Measurements from ENCODE around the gene RASSF9. TPM values are rescaled to one million over a fixed set of nuclear protein-coding genes. Genes with fewer than 3 reads are reported as not detected.

Gene RASSF9
- total RNA-seq, 3 donors from 2014 or later, result 2.2 to 2.9 (median 2.9) TPM

DNA sequence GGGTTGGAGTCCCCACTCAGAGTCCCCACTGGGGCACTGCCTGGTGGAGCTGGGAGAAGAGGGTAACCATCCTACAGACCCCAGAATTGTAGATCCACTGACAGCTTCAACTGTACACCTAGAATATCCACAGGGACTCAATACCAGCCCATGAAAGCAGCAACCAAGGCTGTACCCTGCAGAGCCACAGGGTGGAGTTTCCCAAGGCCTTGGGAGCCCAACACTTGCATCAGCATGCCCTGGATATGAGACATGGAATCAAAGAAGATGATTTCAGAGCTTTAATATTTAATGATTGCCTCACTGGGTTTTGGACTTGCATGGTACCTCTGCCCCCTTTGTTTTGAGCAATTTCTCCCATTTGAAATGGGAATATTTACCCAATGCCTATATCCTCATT is 80.4 kb downstream of the RASSF9 start:
- H3K9me3 ChIP-seq, result peaks cover 8 to 12% of the 10 kb centered on the region in 2 donors
- H3K27me3 ChIP-seq, result no peaks in the 10 kb centered on the region
- TF ChIP-seq CTCF (IDR thresholded peaks at IDR 0.05), result no peak
- no peak for TF ChIP-seq POLR2AphosphoS5 (IDR thresholded peaks at IDR 0.05)
- TF ChIP-seq POLR2A (IDR thresholded peaks at IDR 0.05), result no peak
- intact Hi-C loops (cut with DNase I; ENCODE audit: low total_unique reads), result no loop called here
- no peak for DNase-seq (ENCODE audit: low spot score in 2 of 2)
- no peak overlapping the region for H3K27ac ChIP-seq
- H3K4me1 ChIP-seq, result no peaks in the 10 kb centered on the region
- peaks cover 5% of the 10 kb centered on the region for H3K36me3 ChIP-seq
- H3K4me3 ChIP-seq, result no peak overlapping the region

Other genes starting within 250 kb of the RASSF9 start
- 10 to 100 TPM in 1 of 3 donors, under 1 TPM in 1, not detected in 1; 0.64 to 10.2 TPM for gene NTS, start 37.9 kb upstream of the RASSF9 start, total RNA-seq

Measured in breast epithelium (tissue), 4 donors.